Transverse colon (tissue), 3 donors: Measurements from ENCODE around the gene PITPNM2.

Experiments used
- EP300 ChIP-seq: sonication (generic); formaldehyde crosslinking; IDR thresholded peaks from one replicate; pipeline ENCODE4 v1.6.1; 2017; ENCODE audit warnings: antibody characterized with exemption, low read depth
- POLR2A ChIP-seq: fragments of 450-650 bp; IDR thresholded peaks from one replicate; pipeline ENCODE4 v1.6.1; 2016; ENCODE audit warnings: antibody characterized with exemption, mild to moderate bottlenecking, moderate library complexity
- TF ChIP-seq, protein P1 (sequence below), 5 experiments: fragments of 200-600 bp in 3 of 5; fragments of 450-650 bp in 2 of 5; sonication (generic) in 3 of 5; IDR thresholded peaks; 1 replicate in 2 of 5; 2 replicates in 3 of 5; pipeline ENCODE4 v1.5.1; 2016 to 2017; ENCODE audit warnings: antibody characterized with exemption in 5 of 5, inconsistent platforms in 3 of 5, mild to moderate bottlenecking in 2 of 5, moderate library complexity in 1 of 5

GRCh38 chr12:123151457-123152454 lies 866 bp upstream of the PITPNM2 start:
- TF ChIP-seq, protein P1, sequence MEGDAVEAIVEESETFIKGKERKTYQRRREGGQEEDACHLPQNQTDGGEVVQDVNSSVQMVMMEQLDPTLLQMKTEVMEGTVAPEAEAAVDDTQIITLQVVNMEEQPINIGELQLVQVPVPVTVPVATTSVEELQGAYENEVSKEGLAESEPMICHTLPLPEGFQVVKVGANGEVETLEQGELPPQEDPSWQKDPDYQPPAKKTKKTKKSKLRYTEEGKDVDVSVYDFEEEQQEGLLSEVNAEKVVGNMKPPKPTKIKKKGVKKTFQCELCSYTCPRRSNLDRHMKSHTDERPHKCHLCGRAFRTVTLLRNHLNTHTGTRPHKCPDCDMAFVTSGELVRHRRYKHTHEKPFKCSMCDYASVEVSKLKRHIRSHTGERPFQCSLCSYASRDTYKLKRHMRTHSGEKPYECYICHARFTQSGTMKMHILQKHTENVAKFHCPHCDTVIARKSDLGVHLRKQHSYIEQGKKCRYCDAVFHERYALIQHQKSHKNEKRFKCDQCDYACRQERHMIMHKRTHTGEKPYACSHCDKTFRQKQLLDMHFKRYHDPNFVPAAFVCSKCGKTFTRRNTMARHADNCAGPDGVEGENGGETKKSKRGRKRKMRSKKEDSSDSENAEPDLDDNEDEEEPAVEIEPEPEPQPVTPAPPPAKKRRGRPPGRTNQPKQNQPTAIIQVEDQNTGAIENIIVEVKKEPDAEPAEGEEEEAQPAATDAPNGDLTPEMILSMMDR (IDR thresholded peaks at IDR 0.05): no peak
- TF ChIP-seq POLR2A (no peak), EP300 (no peak)
